Common myeloid progenitor, CD34-positive (primary cell): ENCODE results near the gene MAP3K8.
A peak's percentile ranks its signal among the peaks of the same experiment; 100 is the strongest.
"Not testable (repeated sequence)": the region's sequence is repeated elsewhere in the genome, so short reads cannot be mapped to it uniquely, and the experiment has no call there.

Experiments used
- CTCF ChIA-PET: fragments of 350-600 bp; sonication (Branson Sonifier 250); formaldehyde crosslinking; loops from one replicate; lab custom pipeline; 2021; ENCODE audit warnings: antibody characterized with exemption; lab: Charles Lee
- POLR2A ChIA-PET: fragments of 350-600 bp; sonication (Branson Sonifier 250); formaldehyde crosslinking; loops from one replicate; lab custom pipeline; 2021; ENCODE audit warnings: antibody characterized with exemption; lab: Charles Lee
- DNase-seq, 3 donors: peaks; one replicate each; pipeline versions ENCODE4 v3.0.0 to v3.0.0-alpha.2; 2013
- H3K27ac ChIP-seq, 2 experiments: 1 replicate in 1 of 2; 2 replicates in 1 of 2; pipeline ENCODE4 v1.7.0; 2013; ENCODE audit warnings: inconsistent platforms in 2 of 2, low read length in 2 of 2, mild to moderate bottlenecking in 2 of 2, low read depth in 1 of 2, moderate library complexity in 1 of 2; ENCODE audit not compliant: severe bottlenecking in 2 of 2, insufficient read depth in 1 of 2, poor library complexity in 1 of 2
- H3K27me3 ChIP-seq, 5 experiments: replicated peaks in 2 of 5; 1 replicate in 3 of 5; 2 replicates in 2 of 5; pipeline versions ENCODE4 v1.6.1 to v1.7.0; 2013; ENCODE audit warnings: low read length in 4 of 5, mild to moderate bottlenecking in 2 of 5, moderate library complexity in 2 of 5, inconsistent platforms in 1 of 5; ENCODE audit not compliant: insufficient read depth in 5 of 5, control insufficient read depth in 4 of 5
- H3K36me3 ChIP-seq, 4 experiments: 1 replicate in 2 of 4; 2 replicates in 2 of 4; pipeline versions ENCODE4 v1.6.1 to v1.7.0; 2013; ENCODE audit warnings: low read length in 3 of 4, control low read depth in 1 of 4, mild to moderate bottlenecking in 1 of 4; ENCODE audit not compliant: control insufficient read depth in 4 of 4, insufficient read depth in 4 of 4
- H3K4me1 ChIP-seq, 4 experiments: 1 replicate in 3 of 4; 2 replicates in 1 of 4; pipeline versions ENCODE4 v1.6.1 to v1.7.1; 2013; ENCODE audit warnings: low read length in 3 of 4, mild to moderate bottlenecking in 3 of 4, control low read depth in 1 of 4, inconsistent platforms in 1 of 4, moderate library complexity in 1 of 4; ENCODE audit not compliant: control insufficient read depth in 4 of 4, insufficient read depth in 4 of 4; ENCODE audit errors: control extremely low read depth in 1 of 4
- H3K4me3 ChIP-seq, 7 experiments: 1 replicate in 4 of 7; 2 replicates in 3 of 7; pipeline versions ENCODE4 v1.5.1 to v1.7.0; 2013; ENCODE audit warnings: mild to moderate bottlenecking in 7 of 7, low read length in 6 of 7, moderate library complexity in 6 of 7, inconsistent platforms in 2 of 7, low read depth in 2 of 7, control low read depth in 1 of 7; ENCODE audit not compliant: insufficient read depth in 4 of 7, control insufficient read depth in 1 of 7; ENCODE audit errors: extremely low read depth in 1 of 7
- H3K9me3 ChIP-seq, 5 experiments: 1 replicate in 4 of 5; 2 replicates in 1 of 5; pipeline versions ENCODE4 v1.6.1 to v1.7.1; 2013; ENCODE audit warnings: low read length in 4 of 5, mild to moderate bottlenecking in 2 of 5, inconsistent platforms in 1 of 5, low read depth in 1 of 5, moderate library complexity in 1 of 5; ENCODE audit not compliant: control insufficient read depth in 4 of 5, insufficient read depth in 2 of 5; ENCODE audit errors: control extremely low read depth in 1 of 5
- WGBS: methylation state at CpG from one replicate; pipeline ENCODE4 v1.1.5; 2013; ENCODE audit not compliant: insufficient coverage; 5-methylcytosine and 5-hydroxymethylcytosine counted together

MAP3K8 gene

DNA sequence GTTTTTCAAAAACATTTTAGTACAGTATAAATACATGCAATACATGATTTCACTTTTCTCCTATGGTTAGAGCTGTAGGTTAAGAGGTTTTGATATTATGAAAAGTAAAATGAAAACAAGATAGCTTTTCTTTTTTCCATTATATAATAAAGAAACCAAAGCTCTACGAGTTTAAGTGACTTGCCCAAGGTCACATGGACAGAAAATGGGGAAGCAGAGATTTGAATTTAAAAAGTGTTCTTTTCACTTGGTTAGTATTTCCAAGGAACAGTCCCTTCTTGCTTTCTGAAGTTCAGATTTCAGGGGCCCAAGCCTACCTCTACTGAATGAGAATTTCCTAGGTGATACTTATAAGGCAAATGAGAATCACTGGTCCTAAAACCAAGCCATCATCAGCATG lies 13.2 kb upstream of the MAP3K8 start:
- no peak for DNase-seq
- no peaks in the 10 kb centered on the region for H3K36me3 ChIP-seq
- no peak overlapping the region for H3K27ac ChIP-seq
- no peaks in the 10 kb centered on the region for H3K9me3 ChIP-seq
- POLR2A ChIA-PET, result interaction anchor here (0.6 kb wide), 1 partner anchor 109 kb away, joined by 3 read pairs; no protein-coding TSS in a partner anchor
- CTCF ChIA-PET, result interaction anchor here (1.0 to 9.1 kb wide), 5 partner anchors 9 to 186 kb away, joined by 3 to 55 read pairs (median 4); no protein-coding TSS in a partner anchor
- no peak overlapping the region for H3K4me3 ChIP-seq
- H3K4me1 ChIP-seq, result peaks cover 23 to 56% (median 36%) of the 10 kb centered on the region in 4 experiments
- no CpG with 5 or more reads among the region's 1 CpG for WGBS
- H3K27me3 ChIP-seq, result no peaks in the 10 kb centered on the region

DNA sequence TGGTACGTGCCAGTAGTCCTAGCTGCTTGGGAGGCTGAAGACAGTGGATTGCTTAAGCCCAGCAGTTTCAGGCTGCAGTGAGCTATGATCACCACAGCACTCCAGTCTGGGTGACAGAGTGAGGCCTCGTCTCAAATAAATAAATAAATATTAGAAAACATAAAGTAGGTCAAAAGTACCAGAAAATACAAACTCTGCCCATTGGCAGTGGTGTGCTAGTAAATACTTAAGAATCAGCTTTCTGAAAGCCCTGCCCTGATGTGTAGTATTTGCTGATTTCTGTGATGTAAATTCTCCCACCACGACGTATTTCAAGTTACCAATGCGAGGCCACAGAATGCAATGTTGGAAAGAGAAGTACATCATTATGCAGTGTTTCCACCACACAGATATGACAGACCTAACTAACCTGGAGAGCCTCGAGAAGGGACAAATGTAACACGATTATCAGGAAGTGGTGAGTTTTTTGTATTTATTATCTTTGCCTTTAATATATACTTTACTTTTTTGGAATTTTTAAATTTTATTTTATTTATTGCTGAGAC lies 11.8 kb upstream of the MAP3K8 start:
- no CpG with 5 or more reads among the region's 7 CpGs for WGBS
- ChIA-PET CTCF (interaction anchor here (1.2 to 2.0 kb wide), 4 partner anchors 12 to 160 kb away, joined by 3 to 4 read pairs (median 4); no protein-coding TSS in a partner anchor), POLR2A (no interaction called here)
- no peak overlapping the region for H3K4me3 ChIP-seq
- H3K9me3 ChIP-seq, result no peaks in the 10 kb centered on the region
- peak in 2 of 3 donors; percentile 58 to 66 for DNase-seq
- H3K36me3 ChIP-seq, result no peaks in the 10 kb centered on the region
- no peak overlapping the region for H3K27ac ChIP-seq
- peaks cover 31 to 62% (median 42%) of the 10 kb centered on the region in 4 experiments for H3K4me1 ChIP-seq
- no peaks in the 10 kb centered on the region for H3K27me3 ChIP-seq

GRCh38 chr10:30422981-30423654 lies 10.9 kb upstream of the MAP3K8 start:
- Histone ChIP-seq H3K36me3 (no peaks in the 10 kb centered on the region), H3K27me3 (no peaks in the 10 kb centered on the region), H3K4me1 (peaks cover 37 to 63% (median 48%) of the 10 kb centered on the region in 4 experiments), H3K27ac (no peak overlapping the region), H3K4me3 (no peak overlapping the region), H3K9me3 (no peaks in the 10 kb centered on the region)
- ChIA-PET CTCF (interaction anchor here (1.2 to 2.0 kb wide), 3 partner anchors 13 to 159 kb away, joined by 3 to 4 read pairs (median 3); no protein-coding TSS in a partner anchor), POLR2A (interaction anchor here (0.6 to 1.1 kb wide), 2 partner anchors 10 to 11 kb away, joined by 3 to 4 read pairs; partner anchors contain the start of gene MAP3K8)
- peak; percentile 48 to 82 (median 79) for DNase-seq
- 41% methylated on average over 5 of the region's 8 CpGs for WGBS

DNA sequence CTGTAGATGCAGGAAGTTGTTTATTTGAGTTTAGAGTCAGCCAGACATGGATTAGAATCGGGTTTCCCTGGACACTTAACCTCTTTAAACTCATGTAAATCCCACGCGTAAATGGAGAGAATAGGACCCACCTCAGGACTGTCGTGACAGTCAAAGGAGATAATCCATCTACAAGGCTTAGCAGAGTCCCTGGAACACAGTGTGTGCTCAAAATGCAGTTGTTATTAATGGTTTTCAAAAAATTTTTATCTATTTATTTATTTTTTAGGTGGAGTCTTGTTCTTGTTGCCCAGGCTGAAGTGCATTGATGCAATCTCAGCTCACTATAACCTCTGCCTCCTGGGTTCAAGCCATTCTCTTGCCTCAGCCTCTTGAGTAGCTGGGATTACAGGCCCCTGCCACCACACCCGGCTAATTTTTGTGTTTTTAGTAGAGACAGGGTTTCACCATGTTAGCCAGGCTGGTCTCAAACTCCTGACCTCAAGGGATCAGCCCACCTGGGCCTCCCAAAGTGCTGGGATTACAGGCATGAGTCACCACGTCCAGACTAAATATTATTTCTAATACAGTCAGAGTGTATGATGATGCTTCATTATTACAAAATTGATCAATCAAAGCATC lies 10.2 kb upstream of the MAP3K8 start:
- not testable (repeated sequence) for H3K4me3 ChIP-seq, H3K36me3 ChIP-seq, DNase-seq, H3K9me3 ChIP-seq, H3K27ac ChIP-seq, H3K27me3 ChIP-seq
- ChIA-PET POLR2A (interaction anchor here (1.1 kb wide), 1 partner anchor 10 kb away, joined by 4 read pairs; the partner anchor contains the start of gene MAP3K8), CTCF (interaction anchor here (1.3 kb wide), 1 partner anchor 109 kb away, joined by 3 read pairs; no protein-coding TSS in a partner anchor)
- peaks cover 38 to 63% (median 46%) of the 10 kb centered on the region in 4 experiments for H3K4me1 ChIP-seq
- 40% methylated on average over 3 of the region's 6 CpGs for WGBS

GRCh38 chr10:30425336-30426075 lies 8.5 kb upstream of the MAP3K8 start:
- H3K4me1 ChIP-seq, result peaks cover 27 to 62% (median 44%) of the 10 kb centered on the region in 4 experiments
- H3K4me3 ChIP-seq, result no peak overlapping the region
- 62% methylated on average over 3 of the region's 4 CpGs for WGBS
- H3K36me3 ChIP-seq, result no peaks in the 10 kb centered on the region
- POLR2A ChIA-PET, result interaction anchor here (1.1 kb wide), 1 partner anchor 8 kb away, joined by 3 read pairs; no protein-coding TSS in a partner anchor
- H3K27me3 ChIP-seq, result no peaks in the 10 kb centered on the region
- DNase-seq, result peak in 2 of 3 donors; percentile 45 to 48
- H3K9me3 ChIP-seq, result no peaks in the 10 kb centered on the region
- CTCF ChIA-PET, result interaction anchor here (0.9 to 1.7 kb wide), 3 partner anchors 12 to 164 kb away, joined by 3 to 5 read pairs (median 3); no protein-coding TSS in a partner anchor
- no peak overlapping the region for H3K27ac ChIP-seq

GRCh38 chr10:30430544-30431298 lies 3.3 kb upstream of the MAP3K8 start:
- POLR2A ChIA-PET, result interaction anchor here (0.7 to 1.1 kb wide), 2 partner anchors 13 to 749 kb away, joined by 3 to 9 read pairs; no protein-coding TSS in a partner anchor
- WGBS, result 91% methylated on average over 9 of the region's 12 CpGs
- no peak for DNase-seq

More at GRCh38 chr10:30430544-30431298, 3.3 kb upstream of the MAP3K8 start:
- Histone ChIP-seq H3K27ac (peak overlapping the region in 1 of 2 experiments; percentile 40), H3K36me3 (no peaks in the 10 kb centered on the region), H3K4me3 (peak overlapping the region in 1 of 7 experiments; percentile 1), H3K4me1 (peaks cover 23 to 76% (median 47%) of the 10 kb centered on the region in 4 experiments), H3K27me3 (no peaks in the 10 kb centered on the region), H3K9me3 (no peaks in the 10 kb centered on the region)
- CTCF ChIA-PET, result interaction anchor here (0.7 to 2.8 kb wide), 9 partner anchors 10 to 107 kb away, joined by 3 to 8 read pairs (median 4); no protein-coding TSS in a partner anchor
